Endodermal cell (in vitro differentiated cells): ENCODE measurements around the gene PSMB3. TPM values are rescaled to one million over a fixed set of nuclear protein-coding genes. Genes with fewer than 3 reads are reported as not detected.
A peak's percentile ranks its signal among the peaks of the same experiment; 100 is the strongest.

Experiments used
- DNase-seq: peaks from one replicate; pipeline ENCODE4 v3.0.0-alpha.2; 2017
- H3K27ac ChIP-seq: 2 replicates; pipeline ENCODE4 v1.5.1; 2013; ENCODE audit warnings: mild to moderate bottlenecking, low read depth, low read length, moderate library complexity
- H3K27me3 ChIP-seq: 2 replicates; pipeline ENCODE4 v1.6.1; 2013; ENCODE audit warnings: mild to moderate bottlenecking, low read length, moderate library complexity; ENCODE audit not compliant: insufficient read depth, control insufficient read depth, poor library complexity, severe bottlenecking
- H3K36me3 ChIP-seq: 2 replicates; pipeline ENCODE4 v1.7.0; 2013; ENCODE audit warnings: mild to moderate bottlenecking, low read length, moderate library complexity; ENCODE audit not compliant: control insufficient read depth, insufficient read depth
- H3K4me1 ChIP-seq: one replicate; pipeline ENCODE4 v1.7.0; 2013; ENCODE audit warnings: low read length; ENCODE audit not compliant: control insufficient read depth, insufficient read depth
- H3K4me3 ChIP-seq: 2 replicates; pipeline ENCODE4 v1.5.1; 2013; ENCODE audit warnings: mild to moderate bottlenecking, low read length, moderate library complexity
- H3K9ac ChIP-seq: 2 replicates; pipeline ENCODE4 v1.6.1; 2013; ENCODE audit warnings: mild to moderate bottlenecking, low read length, moderate library complexity; ENCODE audit not compliant: poor library complexity, severe bottlenecking; ENCODE audit errors: extremely low read depth
- H3K9me3 ChIP-seq: 2 replicates; pipeline ENCODE4 v1.6.1; 2013; ENCODE audit warnings: mild to moderate bottlenecking, low read length, moderate library complexity; ENCODE audit not compliant: control insufficient read depth
- H3K27ac Mint-ChIP-seq: 2 replicates; pipeline ENCODE4 v1.8.0; 2020; ENCODE audit warnings: mixed read lengths
- H3K27me3 Mint-ChIP-seq: 2 replicates; pipeline ENCODE4 v1.8.0; 2021; ENCODE audit warnings: mild to moderate bottlenecking, mixed read lengths; ENCODE audit not compliant: insufficient read depth
- H3K36me3 Mint-ChIP-seq: 2 replicates; pipeline ENCODE4 v1.8.0; 2020; ENCODE audit warnings: low read depth, mixed read lengths
- H3K4me1 Mint-ChIP-seq: 2 replicates; pipeline ENCODE4 v1.8.0; 2020; ENCODE audit warnings: mixed read lengths
- H3K4me3 Mint-ChIP-seq: 2 replicates; pipeline ENCODE4 v1.8.0; 2020; ENCODE audit warnings: mild to moderate bottlenecking, moderate library complexity, mixed read lengths
- H3K9me3 Mint-ChIP-seq: 2 replicates; pipeline ENCODE4 v1.8.0; 2020; ENCODE audit warnings: mild to moderate bottlenecking, mixed read lengths
- CTCF ChIP-seq: fragments of 200-600 bp; sonication (generic); conservative IDR thresholded peaks from 2 replicates; pipeline ENCODE4 v1.5.0; 2021; ENCODE audit warnings: antibody characterized with exemption, mild to moderate bottlenecking
- WGBS, 2 experiments: methylation state at CpG; one replicate each; pipeline versions ENCODE4 v1.1.5 to v1.1.7; 2013; ENCODE audit warnings: missing lambda C conversion rate in 2 of 2, mixed read lengths in 1 of 2; ENCODE audit not compliant: insufficient coverage in 1 of 2, insufficient read length in 1 of 2; 5-methylcytosine and 5-hydroxymethylcytosine counted together
- long read RNA-seq, 4 experiments: library from polyadenylated mRNA in 2 of 4; library from RNA in 1 of 4; library from capped mRNA in 1 of 4; stranded (forward) in 3 of 4; unstranded in 1 of 4; transcript quantifications; one replicate each; pipeline ENCODE4 v2.0.0, GENCODE V29; 2020 to 2021; ENCODE audit warnings: inconsistent platforms in 1 of 4
- polyA plus RNA-seq, 2 experiments: library from polyadenylated mRNA; stranded (reverse); fragments of 50-300 nt; gene quantifications; one replicate each; pipeline ENCODE4 v1.2.3, GENCODE V29; 2013
- total RNA-seq, 2 donors: library from RNA; stranded (reverse); fragmentation: NEBNext Ultra II Directional in 1 of 2; extraction: Animal tissue kit (Norgen Biotek cat#: 25700) in 1 of 2; gene quantifications; 2 replicates in 1 of 2; 3 replicates in 1 of 2; pipeline ENCODE4 v1.2.1, GENCODE V29; 2021

The PSMB3 gene
- total RNA-seq: 100 to 1,000 TPM; 192 to 244 TPM
- 230 TPM for polyA plus RNA-seq (2013, experiment 1 of 2)
- polyA plus RNA-seq (2013, experiment 2 of 2): 230 TPM
- long read RNA-seq, experiment 1, transcript PSMB3-211 (6 exons, 773 nt): major isoform, 63 of 101 reads
- long read RNA-seq, experiment 1, partial matches to known transcripts: 31 of 101 reads
- long read RNA-seq, experiment 1, other reads (novel, unspliced or antisense): 4 of 101 reads
- long read RNA-seq, experiment 2, transcript PSMB3-211 (6 exons, 773 nt): major isoform, 110 of 121 reads
- long read RNA-seq, experiment 2, transcript PSMB3-212 (5 exons, 552 nt): minor isoform, 5 of 121 reads
- long read RNA-seq, experiment 2, partial matches to known transcripts: 2 of 121 reads
- long read RNA-seq, experiment 2, other reads (novel, unspliced or antisense): 3 of 121 reads
- long read RNA-seq, experiment 3, transcript PSMB3-211 (6 exons, 773 nt): major isoform, 85 of 89 reads
- long read RNA-seq, experiment 3, partial matches to known transcripts: 2 of 89 reads
- long read RNA-seq, experiment 3, other reads (novel, unspliced or antisense): 0 of 89 reads
- long read RNA-seq, experiment 4, partial matches to known transcripts: 0 of 2 reads
- long read RNA-seq, experiment 4, other reads (novel, unspliced or antisense): 0 of 2 reads

- Histone ChIP-seq H3K27me3 (no peaks in the 10 kb centered on the region), H3K27ac (peak within 1 kb of the TSS; percentile 58), H3K9me3 (no peaks in the 10 kb centered on the region), H3K9ac (peak within 1 kb of the TSS; percentile 80), H3K4me1 (no peaks in the 10 kb centered on the region), H3K36me3 (peaks cover 27% of the 10 kb centered on the region), H3K4me3 (peak within 1 kb of the TSS; percentile 99)
- DNase-seq: peak; percentile 100
- Mint-ChIP-seq H3K36me3 (peaks cover 18% of the 10 kb centered on the region), H3K27ac (peak within 1 kb of the TSS; percentile 98), H3K4me3 (peak within 1 kb of the TSS; percentile 92), H3K27me3 (no peaks in the 10 kb centered on the region), H3K4me1 (peaks cover 9% of the 10 kb centered on the region), H3K9me3 (no peaks in the 10 kb centered on the region)
- WGBS, 2 experiments: 0 to 1% methylated on average over 33 to 44 of the region's 44 CpGs
- no peak for TF ChIP-seq CTCF
Observed at GRCh38 chr17:38752308-38753070, at the start of gene PSMB3. PSMB3 (plus strand) TSS chr17:38752741; CDS start chr17:38752827, 86 bp downstream.

GRCh38 chr17:38702916-38703741, 49.4 kb upstream of the PSMB3 start:
- Mint-ChIP-seq H3K4me1 (peaks cover 40% of the 10 kb centered on the region), H3K27me3 (peaks cover 58% of the 10 kb centered on the region), H3K4me3 (peak overlapping the region; percentile 83), H3K9me3 (no peaks in the 10 kb centered on the region), H3K36me3 (peaks cover 10% of the 10 kb centered on the region), H3K27ac (peak overlapping the region; percentile 84)
- H3K4me1 ChIP-seq: no peaks in the 10 kb centered on the region
- TF ChIP-seq CTCF: no peak
- H3K27ac ChIP-seq: no peak overlapping the region
- peaks cover 16% of the 10 kb centered on the region for H3K27me3 ChIP-seq
- DNase-seq: no peak
- no peaks in the 10 kb centered on the region for H3K9me3 ChIP-seq
- peaks cover 12% of the 10 kb centered on the region for H3K36me3 ChIP-seq
- peak overlapping the region; percentile 95 for H3K4me3 ChIP-seq
- peak overlapping the region; percentile 45 for H3K9ac ChIP-seq
- WGBS, 2 experiments: 3 to 5% methylated on average over 32 to 55 of the region's 55 CpGs
